Stimulated activated CD4-positive, alpha-beta T cell treated with anti-CD3 and anti-CD28 coated beads, Interleukin-15, amount 100 ng/mL, for 24 hours (primary cell): ENCODE data around the gene B4GALNT4.
"Not testable (repeated sequence)": the region's sequence is repeated elsewhere in the genome, so short reads cannot be mapped to it uniquely, and the experiment has no call there.

Source experiments
- DNase-seq: peaks from one replicate; pipeline ENCODE4 v3.0.0-alpha.2; 2020

Gene B4GALNT4, protein sequence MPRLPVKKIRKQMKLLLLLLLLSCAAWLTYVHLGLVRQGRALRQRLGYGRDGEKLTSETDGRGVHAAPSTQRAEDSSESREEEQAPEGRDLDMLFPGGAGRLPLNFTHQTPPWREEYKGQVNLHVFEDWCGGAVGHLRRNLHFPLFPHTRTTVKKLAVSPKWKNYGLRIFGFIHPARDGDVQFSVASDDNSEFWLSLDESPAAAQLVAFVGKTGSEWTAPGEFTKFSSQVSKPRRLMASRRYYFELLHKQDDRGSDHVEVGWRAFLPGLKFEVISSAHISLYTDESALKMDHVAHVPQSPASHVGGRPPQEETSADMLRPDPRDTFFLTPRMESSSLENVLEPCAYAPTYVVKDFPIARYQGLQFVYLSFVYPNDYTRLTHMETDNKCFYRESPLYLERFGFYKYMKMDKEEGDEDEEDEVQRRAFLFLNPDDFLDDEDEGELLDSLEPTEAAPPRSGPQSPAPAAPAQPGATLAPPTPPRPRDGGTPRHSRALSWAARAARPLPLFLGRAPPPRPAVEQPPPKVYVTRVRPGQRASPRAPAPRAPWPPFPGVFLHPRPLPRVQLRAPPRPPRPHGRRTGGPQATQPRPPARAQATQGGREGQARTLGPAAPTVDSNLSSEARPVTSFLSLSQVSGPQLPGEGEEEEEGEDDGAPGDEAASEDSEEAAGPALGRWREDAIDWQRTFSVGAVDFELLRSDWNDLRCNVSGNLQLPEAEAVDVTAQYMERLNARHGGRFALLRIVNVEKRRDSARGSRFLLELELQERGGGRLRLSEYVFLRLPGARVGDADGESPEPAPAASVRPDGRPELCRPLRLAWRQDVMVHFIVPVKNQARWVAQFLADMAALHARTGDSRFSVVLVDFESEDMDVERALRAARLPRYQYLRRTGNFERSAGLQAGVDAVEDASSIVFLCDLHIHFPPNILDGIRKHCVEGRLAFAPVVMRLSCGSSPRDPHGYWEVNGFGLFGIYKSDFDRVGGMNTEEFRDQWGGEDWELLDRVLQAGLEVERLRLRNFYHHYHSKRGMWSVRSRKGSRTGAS

DNA sequence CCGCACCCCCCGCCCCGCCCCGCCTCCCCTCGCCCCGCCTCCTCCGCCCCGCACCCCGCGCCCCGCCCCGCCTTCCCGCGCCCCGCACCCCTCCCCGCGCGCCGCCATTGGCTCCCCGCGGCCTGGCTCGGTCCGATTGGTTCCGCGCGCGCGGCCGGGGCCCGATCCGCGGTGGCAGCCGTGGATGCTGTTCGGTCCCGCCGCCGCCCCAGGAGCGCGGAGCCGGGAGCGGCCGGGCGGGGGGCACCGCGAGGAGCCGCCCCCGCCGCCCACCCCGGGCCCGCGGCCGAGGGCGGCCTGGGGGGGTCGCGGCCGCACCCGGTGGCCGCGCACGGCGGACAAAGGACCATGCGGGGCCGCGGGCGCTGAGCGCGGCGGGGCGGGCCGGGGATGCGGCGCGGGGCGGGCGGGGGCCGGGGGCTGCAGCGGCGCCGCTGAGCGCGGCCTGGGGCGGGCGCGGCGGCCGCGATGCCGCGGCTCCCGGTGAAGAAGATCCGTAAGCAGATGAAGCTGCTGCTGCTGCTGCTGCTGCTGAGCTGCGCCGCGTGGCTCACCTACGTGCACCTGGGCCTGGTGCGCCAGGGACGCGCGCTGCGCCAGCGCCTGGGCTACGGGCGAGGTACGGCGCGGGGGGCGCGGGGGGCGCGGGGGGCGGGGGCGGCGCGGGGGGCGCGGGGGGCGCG is at the start of gene B4GALNT4:
Gene B4GALNT4, plus strand, starts transcription at position 164 of the 683 bp plus-strand sequence. Its CDS starts 305 bp downstream, at position 469.
- peak; percentile 53 for DNase-seq

DNA sequence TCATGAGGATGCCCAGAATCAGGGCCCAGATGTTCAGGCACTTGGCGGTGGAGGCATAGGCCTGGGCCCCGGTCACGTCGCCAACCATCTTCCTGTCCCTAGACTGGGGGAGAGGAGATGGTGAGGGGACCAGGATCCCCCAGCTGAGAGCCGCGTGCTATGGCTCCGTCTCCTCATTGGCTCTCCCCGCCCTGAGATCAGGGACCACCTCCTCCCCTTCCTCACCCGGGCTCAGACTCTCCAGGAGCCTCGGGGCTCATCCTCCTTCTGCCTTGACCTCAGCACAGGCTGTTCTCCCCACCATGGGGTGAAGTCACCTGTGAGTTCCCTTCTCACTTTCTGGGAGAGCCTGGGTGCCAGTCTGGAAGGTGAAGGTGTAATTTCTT is 49.4 kb upstream of the B4GALNT4 start:
- peak; percentile 59 for DNase-seq

DNA sequence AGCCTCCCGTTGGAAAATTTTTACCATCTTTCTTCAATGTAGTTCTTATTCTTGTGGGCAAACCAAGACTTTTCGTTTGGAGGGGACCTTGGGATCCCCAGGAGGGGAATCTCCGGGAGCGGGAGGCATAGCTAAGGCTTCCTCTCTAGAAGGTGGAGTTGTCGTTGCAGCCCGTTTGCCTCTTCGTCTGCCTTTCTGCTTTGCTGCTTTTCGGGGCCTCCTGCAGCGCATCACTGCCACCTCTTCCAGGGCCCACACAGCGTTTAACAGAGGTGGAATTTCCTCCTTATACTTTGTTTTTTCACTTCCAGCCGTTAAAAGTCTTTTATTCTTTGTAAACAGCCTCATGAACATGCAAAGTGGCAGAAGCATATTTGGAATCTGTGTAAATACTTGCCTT is 45.1 kb upstream of the B4GALNT4 start:
- no peak for DNase-seq

DNA sequence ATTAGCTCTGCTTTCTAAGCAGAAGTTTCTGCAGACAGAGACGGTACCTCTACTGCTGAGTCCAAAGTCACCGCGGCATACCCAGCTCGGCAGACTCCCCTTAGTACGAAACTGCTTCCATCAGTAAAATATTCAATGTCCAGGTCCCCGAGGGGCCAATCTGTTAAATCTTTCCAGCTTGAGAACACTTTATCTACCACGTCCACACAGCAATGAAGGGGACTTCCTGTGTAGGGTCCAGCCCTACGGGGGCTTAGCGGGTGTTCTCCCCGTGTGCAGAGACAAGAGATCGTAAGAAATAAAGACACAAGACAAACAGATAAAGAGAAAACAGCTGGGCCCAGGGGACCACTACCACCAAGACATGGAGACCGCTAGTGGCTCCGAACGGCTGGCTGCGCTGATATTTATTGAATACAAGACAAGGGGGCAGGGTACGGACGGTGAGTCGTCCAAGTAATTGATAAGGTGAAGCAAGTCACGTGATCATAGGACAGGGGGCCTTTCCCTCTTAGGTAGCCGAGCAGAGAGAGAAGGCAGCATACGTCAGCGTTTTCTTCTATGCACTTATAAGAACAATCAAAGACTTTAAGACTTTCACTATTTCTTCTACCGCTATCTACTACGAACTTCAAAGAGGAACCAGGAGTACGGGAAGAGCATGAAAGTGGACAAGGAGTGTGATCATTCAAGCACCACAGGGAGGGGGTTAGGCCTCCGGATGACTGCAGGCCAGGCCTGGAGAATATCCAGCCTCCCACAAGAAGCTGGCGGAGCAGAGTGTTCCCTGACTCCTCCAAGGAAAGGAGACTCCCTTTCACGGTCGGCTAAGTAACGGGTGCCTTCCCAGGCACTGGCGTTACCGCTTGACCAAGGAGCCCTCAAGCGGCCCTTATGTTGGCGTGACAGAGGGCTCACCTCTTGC is 44.4 kb upstream of the B4GALNT4 start:
- DNase-seq: not testable (repeated sequence)

DNA sequence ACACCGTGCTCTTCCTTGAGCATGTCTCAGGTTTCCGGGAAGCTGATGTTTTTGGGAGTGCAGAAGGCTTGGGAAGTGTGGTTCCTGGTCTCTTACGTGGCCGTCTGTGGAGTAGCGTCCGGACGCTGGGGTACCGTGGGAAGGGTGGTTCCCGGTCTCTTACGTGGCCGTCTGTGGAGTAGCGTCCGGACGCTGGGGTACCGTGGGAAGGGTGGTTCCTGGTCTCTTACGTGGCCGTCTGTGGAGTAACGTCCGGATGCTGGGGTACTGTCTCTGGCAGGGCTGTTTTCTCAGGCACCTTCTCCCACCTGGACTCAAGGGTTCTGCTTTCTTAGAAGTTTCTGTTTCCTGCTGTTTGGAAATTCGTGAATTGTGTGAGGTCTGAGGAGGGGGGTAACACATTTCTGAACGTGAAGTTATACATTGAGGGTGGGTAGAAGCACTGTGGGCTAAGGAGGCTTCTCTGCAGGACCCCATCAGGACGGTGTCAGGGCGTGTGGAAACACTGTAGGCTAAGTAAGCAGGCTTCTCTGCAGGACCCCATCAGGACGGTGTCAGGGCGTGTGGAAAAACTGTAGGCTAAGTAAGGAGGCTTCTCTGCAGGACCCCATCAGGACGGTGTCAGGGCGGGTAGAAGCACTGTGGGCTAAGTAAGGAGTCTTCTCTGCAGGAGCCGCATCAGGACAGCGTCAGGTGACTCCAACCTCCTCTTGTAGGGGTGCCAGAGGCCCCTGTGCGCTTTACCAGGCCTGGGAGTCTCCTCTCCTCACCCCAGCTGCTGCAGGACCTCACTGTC is 43.3 kb upstream of the B4GALNT4 start:
- DNase-seq: no peak

DNA sequence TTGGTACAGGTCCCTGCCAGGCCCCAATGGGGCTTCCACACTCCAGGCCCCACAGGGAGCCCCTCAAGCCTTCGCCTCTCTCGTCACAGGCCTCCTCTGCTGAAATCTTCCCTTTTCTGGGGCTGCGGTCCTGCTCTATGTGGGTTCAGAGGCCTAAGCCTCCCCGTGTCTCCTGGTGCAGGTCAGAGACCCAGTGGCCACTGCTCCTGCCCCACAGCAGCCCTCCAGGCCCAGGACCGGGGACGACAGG is 42.8 kb upstream of the B4GALNT4 start:
- DNase-seq: no peak

DNA sequence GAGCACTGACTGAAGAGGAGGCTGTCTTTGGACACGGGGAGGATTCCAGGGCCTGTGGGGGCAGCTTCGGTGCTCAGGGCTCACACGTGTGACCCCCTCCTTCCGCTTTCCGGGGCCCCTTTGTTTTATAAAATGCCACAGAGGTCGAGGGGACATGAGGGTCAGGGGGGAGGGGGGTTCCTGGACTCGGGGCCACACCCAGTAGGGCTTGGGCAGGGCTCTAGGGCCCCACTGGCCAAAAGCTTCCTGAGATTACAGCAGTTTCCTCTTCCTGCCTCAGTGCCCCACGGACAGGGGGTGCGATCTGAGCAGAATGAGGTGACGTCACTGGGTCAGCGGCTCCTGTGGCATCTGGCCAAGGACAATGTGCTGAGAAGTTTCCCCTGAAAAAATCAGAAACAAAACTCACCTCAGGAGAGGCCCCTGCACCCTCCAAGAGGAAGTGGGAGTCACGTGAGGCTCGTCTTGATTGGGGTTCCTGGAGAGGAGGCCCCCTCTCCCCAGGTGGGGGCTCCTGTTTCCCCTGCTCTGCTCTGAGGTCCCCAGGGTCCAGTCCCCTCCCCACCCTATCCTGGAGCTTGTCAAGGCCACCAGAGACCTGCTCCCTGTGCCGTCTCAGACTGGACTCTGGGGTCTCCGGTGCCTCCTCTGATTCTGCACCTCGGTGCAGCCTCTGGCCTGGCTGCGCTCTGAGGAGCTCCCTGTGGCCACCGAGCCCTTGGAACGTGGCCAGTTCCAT is 42.3 kb upstream of the B4GALNT4 start:
- DNase-seq: peak; percentile 83

DNA sequence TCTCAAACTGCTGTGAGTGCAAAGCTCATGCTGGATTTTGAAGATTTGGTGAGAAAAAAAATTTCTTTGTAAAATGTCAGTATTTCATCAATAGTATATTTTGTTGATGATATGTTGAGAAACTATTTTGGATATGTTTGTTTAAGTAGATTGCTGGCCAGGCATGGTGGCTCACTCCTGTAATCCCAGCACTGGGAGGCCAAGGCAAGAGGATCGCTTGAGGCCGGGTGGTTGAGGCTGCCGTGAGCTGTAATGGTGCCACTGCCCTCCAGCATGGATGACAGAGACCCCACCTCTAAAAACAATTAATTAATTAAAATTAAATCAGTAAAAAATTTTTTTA is 41.7 kb upstream of the B4GALNT4 start:
- no peak for DNase-seq

DNA sequence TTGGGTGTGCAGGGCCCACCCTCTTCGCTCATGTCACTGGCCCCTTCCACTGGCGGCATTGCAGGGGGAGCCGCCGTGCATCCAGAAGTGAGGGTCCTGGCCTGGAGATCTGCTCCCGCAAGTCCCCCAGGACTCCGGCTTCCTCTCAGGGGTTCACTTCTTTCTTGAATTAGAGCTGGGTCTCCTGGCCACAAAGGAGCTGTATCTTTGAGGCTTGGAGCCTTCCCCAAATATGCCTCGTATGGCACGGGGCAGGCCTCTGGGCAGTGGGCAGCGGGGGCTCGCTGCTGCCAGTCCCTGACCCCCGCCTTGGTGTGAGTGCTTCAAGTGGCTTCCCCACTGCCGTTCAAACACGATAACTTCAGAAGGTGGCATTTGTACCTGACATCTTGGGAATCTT is 41.3 kb upstream of the B4GALNT4 start:
- DNase-seq: no peak

DNA sequence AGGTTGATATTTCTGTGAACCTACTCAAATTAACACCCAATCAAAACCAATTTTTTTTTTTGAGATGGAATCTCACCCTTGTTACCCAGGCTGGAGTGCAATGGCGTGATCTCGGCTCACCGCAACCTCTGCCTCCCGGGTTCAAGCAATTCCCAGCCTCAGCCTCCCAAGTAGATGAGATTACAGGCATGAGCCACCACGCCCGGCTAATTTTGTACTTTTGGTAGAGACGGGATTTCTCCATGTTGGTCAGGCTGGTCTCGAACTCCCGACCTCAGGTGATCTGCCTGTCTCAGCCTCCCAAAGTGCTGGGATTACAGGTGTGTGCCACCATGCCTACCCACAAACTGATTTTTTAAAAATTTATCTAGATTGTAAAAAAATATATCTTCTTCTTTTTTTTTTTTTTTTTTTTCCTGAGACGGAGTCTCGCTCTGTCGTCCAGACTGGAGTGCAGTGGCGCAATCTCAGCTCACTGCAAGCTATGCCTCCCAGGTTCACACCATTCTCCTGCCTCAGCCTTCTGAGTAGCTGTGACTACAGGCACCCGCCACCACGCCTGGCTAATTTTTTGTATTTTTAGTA is 40.7 kb upstream of the B4GALNT4 start:
- not testable (repeated sequence) for DNase-seq

DNA sequence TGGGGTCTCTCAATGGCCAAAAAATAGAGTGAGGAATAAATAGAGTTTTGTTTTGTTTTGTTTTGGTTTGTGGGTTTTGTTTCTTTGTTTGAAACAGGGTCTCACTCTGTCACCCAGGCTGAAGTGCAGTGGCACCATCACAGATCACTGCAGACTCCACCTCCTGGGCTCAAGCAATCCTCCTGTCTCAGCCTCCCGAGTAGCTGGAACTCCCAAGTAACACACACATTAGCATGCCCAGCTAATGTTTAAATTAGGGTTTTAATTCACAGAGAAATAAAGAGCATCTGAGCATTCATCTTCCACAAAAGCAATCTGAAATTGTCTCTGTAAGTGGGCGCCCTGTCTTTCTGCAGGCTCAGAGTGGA is 39.4 kb upstream of the B4GALNT4 start:
- no peak for DNase-seq

DNA sequence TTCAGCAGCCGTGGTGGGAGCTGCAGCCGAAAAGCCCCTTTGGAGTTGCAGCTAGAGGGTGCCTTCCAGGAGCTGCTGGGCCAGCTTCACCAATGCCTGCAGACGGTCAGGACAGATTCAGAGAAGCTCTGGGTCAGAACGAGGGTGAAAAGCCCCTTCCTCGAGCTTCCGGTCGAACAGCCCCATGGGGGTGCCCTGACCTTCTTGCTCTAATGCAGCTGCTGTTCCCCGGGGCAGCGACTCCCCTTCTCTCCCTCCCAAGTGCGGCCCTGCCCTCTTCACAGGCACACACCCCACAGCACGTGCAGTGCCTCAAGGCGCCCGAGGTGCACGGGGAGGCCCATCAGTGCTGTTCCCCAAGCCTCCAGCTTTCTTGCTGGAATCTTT is 39.0 kb upstream of the B4GALNT4 start:
- DNase-seq: no peak

DNA sequence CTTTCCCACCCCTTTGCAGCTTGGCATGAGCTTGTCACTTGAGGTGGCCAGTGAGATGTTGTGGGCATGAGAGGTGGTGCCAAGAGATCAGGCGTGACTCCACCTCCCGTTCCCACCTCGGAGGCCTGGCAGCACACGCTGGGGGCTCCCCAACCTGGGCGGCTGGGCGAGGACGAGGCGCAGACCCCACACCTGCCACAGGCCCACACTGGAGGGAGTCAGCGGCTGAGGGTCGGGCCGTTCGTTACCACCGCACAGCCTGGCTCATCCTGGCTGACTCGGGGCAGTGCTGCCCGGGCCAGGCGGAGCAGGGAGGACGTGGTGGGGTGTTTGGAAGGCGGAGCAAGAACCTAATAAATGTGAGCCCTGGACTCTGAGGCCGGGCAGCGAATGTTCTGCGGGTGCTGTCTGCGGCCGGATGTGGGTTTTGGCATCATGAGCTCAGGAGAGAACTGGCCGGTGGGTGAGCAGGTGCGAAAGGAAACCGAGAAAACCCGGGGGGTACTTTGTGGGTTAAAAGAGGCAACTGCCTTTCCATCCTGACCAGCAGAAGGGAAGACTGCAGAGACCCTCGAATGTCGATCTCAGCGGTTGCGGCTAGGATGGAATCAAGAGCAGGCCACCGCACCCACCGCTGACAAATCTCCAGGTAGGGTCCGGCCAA is 38.5 kb upstream of the B4GALNT4 start:
- DNase-seq: peak; percentile 44

DNA sequence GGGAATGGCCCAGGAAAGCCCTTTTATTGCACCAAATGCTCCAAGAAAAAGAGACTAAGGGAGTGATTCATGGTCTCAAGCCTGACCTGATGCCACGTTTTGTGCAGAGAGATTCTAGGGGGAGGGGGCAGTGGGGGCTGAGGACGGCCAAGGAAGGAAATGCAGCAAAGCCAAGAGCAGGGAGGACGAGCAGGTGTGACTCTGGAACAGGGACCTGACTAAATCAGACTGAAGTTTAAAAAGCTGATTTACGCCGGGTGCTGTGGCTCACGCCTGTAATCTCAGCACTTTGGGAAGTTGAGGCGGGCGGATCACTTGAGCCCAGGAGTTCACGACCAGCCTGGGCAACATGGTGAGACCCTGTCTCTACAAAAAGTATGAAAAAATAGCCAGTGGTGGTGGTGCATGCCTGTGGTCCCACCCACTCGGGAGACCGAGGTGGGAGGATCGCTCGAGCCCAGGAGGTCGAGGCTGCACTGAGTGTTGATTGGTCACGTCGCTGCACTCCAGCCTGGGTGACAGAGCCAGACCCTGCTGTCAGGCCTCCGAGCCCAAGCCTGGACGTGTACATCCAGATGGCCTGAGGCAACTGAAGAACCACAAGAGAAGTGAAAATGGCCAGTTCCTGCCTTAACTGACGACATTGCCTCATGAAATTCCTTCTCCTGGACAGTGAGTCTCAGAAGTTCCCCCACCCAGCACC is 37.8 kb upstream of the B4GALNT4 start:
- DNase-seq: no peak

DNA sequence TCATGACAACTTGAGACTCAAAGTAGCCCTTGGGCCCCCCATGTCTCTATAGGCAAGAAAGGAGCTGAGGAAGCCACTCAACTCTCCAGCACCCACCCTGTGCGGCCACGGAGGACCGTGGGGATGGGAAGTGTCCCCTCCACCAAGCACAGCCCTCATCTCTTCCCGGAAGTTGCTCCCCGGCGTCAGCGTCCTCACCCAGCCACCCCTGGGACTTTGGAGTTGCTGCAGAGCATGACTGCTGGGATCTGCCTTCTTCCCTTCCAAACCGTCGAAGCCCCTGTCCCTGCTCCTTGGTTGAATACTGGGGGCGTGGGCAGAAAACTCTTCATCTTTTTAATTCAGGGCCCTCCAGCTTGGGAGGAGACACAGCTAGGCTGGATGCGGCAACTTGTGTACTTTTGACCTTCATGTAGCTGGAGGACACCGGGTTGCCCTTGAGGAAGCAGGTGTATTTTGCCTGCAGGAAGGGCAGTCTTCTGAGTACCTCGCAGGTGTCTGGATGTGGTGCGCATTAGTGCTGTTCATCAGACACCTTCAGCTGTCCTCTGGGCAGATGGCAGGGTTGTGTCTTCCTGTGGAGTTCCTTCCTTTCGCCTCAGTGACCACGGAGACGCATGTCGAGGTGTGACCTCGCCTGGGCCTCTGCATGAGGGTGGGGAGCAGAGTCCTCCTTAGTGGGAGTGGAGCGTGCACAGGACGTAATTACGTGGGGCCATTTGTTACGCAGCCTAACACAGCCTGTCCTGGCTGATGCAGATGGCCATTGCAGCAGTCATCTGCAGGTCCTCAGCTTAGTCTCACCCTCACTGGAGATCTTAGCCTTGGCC is 36.4 kb upstream of the B4GALNT4 start:
- DNase-seq: no peak

DNA sequence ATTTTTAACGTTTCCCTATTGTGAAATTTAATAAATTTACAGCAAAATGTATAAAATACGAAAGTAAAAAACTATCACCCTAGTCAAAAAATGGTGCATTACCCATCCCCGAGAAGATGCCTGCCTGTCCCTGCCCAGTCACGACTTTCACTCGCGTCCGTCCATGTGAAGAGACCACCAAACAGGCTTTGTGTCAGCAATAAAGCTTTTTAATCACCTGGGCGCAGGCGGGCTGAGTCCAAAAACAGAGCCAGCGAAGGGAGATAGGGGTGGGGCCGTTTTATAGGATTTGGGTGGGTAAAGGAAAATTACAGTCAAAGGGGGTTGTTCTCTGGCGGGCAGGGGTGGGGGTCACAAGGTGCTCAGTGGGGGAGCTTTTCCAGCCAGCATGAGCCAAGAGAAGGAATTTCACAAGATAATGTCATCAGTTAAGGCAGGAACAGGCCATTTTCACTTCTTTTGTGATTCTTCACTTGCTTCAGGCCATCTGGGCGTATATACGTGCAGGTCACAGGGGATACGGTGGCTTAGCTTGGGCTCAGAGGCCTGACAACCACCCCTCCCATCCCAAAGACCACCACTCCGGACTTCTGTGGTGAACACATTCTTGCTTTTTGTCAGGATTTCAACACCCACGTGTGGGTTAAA is 35.6 kb upstream of the B4GALNT4 start:
- not testable (repeated sequence) for DNase-seq

DNA sequence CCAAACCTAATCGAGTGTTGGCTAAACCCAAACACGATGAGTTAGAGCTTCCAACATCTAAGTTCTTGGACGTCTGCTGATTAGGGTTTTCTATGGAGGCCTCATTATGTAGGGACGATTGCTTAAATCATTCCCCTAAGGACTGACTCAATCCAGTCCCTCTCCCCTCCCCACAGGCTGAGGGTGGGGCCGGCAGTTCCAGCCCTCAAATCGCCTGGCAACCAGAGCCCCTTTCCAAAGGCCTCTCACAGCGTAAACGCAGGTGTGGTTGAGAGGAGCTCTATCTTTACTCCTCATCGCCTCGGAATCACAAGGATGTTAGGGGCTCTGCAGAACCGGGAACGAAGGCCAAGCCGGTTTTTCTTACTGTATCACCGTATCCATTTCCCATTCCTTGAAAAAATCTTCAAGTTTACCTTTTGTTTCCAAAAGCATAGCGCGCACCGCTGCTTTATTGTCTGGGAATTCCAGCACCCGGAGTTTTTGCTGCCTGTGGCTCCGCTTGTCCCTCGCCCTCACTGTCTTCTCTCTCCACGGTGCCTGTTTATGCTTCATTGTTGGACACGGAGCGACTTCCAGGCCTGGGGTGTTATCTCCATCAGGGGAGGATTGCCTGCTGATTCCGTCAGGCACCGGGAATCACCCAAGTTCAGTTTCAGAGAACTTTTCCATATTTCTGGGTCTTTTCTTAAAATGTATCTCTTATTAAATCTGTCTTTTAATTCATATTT is 34.9 kb upstream of the B4GALNT4 start:
- DNase-seq: no peak
